AG08396 (cell line): ENCODE measurements around the gene C21orf58.
"Not testable (repeated sequence)": the region's sequence is repeated elsewhere in the genome, so short reads cannot be mapped to it uniquely, and the experiment has no call there.

Source experiments
- DNase-seq: peaks from one replicate; pipeline ENCODE4 v3.0.0; 2012; ENCODE audit warnings: low spot score, mixed read lengths

Gene C21orf58

DNA sequence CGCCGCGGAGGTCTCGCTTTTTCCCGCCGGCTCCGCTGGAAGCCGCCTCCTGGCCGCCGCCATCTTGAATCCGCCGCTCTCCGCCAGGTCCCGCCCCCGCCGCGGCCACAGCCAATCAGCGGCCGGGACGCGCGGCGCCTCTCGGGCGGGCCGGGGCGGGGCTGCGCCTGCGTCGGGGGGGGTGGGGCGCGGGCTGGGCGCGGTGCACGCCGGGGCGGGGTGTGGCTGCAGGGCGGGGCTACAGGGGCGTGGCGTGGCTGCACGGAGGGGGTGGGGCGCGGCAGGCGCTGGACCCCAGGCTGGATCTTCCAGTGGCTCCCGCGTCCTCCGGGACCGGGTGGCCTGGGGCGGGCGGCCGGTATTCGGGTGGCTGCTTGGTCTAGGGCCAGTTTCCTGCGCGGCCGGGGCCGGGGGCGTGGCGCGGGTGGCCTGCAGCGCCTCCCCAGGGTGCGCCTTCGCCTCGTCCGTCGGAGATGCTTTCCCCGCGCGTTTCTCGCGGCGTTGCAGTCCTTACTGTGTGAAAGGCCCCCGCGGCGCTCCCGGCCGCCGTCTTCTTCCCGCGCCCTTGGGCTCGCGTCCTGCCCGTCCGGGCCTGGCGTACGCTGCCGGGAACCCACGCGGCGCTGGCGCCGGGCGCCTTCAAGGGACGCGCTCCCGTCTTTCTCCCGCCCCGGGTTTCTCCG lies 861 bp upstream of the C21orf58 start:
- DNase-seq: peak; percentile 98

DNA sequence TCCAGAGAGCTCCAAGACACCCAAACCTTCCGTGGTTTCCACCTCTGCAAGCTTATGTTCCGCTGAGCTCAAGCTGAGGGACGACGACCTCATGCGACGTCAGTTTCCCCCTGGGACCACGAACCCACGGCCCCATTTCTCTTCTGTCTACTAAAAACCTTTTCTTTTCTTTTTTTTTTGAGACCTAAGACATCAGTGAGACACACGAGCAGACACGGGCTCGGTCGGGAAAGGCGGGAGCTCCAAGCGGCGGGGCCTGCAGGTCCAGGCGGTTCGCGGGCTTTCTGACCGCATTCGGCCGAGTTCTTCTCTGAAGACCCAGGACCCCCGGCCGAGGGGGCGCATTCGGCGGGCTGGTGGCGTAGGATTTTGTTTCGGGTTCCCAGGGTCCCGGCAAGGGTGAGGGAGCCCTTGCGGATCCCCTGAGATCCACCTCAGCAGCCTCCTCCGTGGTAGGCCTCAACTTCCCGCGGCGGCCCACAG lies 402 bp downstream of the C21orf58 start:
- no peak for DNase-seq

- DNase-seq: peak; percentile 54
Observed at GRCh38 chr21:46322351-46323226, 1.1 kb downstream of the C21orf58 start.

- DNase-seq: no peak
Observed at GRCh38 chr21:46320331-46320801, 3.3 kb downstream of the C21orf58 start.

- no peak for DNase-seq
Observed at GRCh38 chr21:46319186-46319585, 4.5 kb downstream of the C21orf58 start.

- DNase-seq: no peak
Observed at GRCh38 chr21:46318464-46318845, 5.2 kb downstream of the C21orf58 start.

GRCh38 chr21:46317710-46318463 lies 5.8 kb downstream of the C21orf58 start:
- DNase-seq: no peak

DNA sequence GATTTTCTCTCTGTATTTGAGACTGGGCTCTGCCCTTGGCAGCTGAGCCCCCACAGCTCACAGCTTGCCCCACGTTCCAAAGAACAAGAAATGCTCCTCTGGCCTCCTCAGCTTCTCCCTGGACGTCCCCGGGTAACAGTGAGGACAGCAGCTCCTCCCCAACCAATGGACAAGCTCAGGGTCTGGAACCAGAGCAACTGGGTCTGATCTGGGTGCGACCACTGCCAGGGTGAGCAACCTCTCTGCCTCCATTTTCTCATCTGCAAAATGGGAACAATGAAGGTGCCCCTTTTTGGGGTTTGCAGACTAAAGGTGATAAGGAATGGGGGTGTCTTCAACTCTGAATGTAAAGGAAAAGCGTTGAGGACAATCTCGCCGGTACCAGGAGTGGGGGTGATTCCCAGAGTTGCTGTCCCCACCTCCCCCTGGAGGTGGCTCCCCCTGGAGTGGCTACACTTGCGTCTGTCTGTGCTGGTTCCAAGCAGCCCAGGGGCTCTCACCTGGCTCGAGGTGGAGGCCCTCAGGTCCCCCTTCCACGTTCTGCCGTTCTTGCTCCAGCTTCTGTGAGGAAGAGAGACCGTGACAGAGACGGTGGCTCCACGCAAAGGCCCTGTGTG lies 6.9 kb downstream of the C21orf58 start:
- no peak for DNase-seq

DNA sequence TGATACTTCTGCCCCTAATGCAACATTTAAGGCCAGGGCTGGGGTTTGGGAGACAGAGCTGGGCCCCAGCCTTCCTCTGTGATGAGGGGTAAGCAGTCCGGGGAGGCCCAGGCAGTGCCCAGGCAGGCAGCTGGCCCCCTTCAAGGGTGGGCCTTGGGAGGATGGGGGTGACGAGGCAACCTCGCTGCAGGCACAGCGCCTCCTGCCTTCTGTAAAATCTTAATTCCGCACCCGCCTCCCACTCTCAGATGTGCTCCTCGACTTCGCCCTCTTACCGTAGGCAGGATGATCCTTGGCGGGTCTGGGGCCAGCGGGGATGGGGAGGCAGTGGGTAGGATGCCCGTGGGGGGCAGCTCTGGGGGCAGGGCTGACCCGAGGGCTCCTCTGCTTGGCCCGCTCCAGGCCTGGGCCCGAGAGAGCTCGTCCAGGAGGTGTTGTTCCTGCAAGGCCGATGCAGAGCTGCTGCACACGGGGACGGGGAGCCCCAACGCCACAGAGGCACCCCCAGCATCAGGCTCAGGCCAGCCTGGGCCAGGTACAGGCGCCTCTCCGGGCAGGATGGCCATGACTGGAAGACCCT lies 9.1 kb downstream of the C21orf58 start:
- no peak for DNase-seq

- no peak for DNase-seq
Observed at GRCh38 chr21:46312949-46313348, 10.7 kb downstream of the C21orf58 start.

GRCh38 chr21:46311568-46311967 lies 12.1 kb downstream of the C21orf58 start:
- DNase-seq: no peak

DNA sequence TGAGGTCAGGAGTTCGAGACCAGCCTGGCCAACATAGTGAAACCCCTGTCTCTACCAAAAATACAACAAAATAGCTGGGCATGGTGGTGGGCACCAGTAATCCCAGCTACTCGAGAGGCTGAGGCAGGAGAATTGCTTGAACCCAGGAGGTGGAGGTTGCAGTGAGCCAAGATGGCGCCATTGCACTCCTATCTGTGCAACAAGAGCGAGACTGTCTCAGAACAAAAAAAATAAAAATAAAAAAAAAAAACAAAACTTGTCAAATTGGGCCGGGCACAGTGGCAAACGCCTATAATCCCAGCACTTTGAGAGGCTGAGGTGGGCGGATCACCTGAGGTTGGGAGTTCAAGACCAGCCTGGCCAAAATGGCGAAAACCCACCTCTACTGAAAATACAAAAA lies 13.4 kb downstream of the C21orf58 start:
- DNase-seq: not testable (repeated sequence)

DNA sequence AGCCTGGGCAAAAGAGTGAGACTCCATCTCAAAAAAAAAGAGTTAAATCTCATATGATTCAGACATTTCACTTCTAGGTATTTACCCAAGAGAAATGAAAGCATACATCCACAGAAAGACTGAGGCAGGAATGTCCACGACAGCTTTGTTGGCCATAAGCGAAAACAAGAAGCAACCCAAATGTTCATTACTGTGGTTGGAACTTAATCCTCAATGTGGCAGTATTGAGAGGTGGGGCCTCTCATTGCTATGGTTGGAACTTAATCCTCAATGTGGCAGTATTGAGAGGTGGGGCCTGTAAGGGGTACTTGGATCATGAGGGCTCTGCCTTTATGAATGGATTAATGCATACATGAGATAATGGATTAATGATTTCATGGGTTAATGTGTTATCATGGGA lies 15.2 kb downstream of the C21orf58 start:
- no peak for DNase-seq

DNA sequence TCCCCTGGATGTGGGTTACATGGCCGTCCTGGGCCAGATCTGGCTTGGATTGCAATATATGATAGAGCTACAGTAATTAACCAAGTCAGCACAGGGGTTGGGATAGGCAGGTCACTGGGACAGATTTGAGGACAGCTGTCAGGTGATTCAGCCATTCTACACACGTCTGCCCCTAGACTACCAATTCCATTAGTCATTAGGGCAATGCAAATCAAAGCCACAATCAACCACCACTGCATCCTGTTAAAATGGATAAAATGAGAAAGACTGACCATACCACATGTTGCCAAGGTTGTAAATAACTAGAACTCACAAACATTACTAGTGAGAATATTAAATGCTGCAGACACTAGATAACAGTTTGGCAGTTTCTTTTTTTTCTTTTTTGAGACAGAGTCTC lies 16.0 kb downstream of the C21orf58 start:
- peak; percentile 61 for DNase-seq

DNA sequence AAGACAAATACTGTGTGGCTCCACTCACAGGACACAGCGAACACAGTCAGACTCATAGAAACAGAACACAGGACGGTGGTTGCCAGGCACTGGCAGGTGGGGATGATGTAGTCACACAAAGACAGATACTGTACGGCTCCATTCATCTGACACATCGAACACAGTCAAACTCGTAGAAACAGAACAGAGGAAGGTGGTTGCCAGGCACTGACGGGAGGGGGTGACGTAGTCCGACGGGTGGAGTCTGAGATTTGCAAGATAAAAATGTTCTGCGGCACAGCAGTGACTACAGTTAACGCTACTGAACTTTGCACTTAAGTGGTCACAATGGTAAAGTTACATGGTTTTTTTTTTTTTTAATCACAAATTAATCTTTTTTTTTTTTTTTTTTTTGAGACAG lies 18.7 kb downstream of the C21orf58 start:
- DNase-seq: no peak

GRCh38 chr21:46304437-46304836 lies 19.2 kb downstream of the C21orf58 start:
- DNase-seq: no peak

DNA sequence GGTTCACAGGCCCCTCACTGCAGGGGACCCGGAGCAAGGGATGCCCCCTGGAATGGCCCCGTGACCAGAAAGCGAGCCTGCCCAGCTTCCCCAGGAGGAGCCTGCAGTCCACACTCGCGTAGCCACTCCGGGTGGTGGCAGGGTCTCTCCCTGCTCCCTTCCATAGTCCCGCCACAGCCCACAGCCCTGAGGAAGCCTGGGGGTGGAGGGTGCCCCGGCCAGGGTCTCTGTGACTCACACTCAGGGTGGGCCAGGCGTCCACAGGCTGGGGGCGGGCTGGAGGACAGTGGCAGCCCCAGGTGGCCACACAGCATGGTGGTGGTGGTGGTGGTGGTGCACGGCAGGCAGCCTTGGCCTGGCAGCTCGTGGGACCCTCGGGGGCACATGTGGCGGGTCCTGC lies 21.9 kb downstream of the C21orf58 start:
- no peak for DNase-seq

DNA sequence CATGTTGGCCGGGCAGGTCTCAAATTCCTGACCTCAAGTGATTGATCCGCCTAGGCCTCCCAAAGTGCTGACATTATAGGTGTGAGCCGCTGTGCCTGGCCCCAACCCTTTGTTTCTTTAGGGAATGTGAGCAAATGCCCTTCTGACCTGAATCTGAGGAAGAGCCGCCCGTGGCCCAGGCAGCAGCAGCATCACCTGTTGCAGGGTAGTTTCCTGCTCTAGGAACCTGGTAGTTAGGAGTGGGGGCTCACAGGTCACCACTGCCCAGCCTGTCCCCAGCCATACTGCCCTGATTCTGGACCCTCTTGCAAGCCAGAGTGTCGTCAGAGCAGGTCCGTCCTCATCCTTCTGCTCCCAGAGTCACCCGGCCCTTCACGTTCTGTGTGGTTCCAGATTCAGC lies 24.5 kb downstream of the C21orf58 start:
- no peak for DNase-seq

- no peak for DNase-seq
Observed at GRCh38 chr21:46297338-46298271, 26.1 kb downstream of the C21orf58 start.

DNA sequence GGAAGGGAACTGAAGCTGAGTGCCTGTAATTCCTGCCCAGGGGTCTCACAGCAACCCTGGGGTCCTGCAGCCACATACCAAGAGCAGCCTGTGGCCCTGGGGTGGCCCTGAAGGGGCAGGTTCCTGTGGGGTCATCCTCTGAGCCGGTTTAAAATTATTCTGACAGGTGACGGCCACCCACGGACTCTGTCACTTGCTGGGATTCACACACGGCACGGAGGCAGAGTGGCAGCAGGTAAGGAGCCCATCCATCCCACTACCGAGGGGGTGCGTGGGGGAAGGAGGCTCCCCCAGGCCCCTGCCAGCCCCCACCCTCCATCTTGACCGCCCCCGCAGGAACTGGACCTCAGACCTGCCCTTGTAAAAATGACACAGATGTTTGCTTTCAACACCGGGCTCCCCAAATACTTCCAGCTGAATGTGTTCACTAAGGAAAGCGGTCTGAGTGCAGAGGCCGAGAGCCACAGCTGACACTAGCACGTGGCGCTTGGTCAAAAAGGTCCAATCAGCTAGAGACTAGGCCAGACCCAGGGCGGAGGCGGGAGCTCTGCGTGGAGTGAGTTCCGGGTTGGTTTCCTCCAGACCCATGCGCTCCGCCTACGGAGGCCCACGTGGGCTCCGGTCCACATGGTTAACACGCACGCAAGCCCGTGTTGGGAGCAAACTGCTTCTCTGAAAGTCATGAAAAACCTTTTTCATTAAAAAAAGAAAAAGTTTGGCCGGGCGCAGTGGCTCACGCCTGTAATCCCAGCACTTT lies 27.5 kb downstream of the C21orf58 start:
- DNase-seq: peak; percentile 61
